Measurements from ENCODE around the gene TSPAN18. TPM values are rescaled to one million over a fixed set of nuclear protein-coding genes. Genes with fewer than 3 reads are reported as not detected.

Gene TSPAN18
- total RNA-seq, 1 experiment from 2014 or later = 18.3 TPM

- Histone ChIP-seq H3K9me3 (ENCODE audit: control insufficient read depth in 1 of 2, insufficient read depth in 1 of 2, low read depth in 1 of 2, low read length in 2 of 2) (no peaks in the 10 kb centered on the region; a peak in 1 of 4 replicates), H4K20me1 (ENCODE audit: insufficient read depth) (no peaks in the 10 kb centered on the region), H3K27ac (ENCODE audit: low read depth, low read length) (0 out of 2 replicates have a peak overlapping the region, but pooled peaks have one; percentile 22), H3K4me2 (ENCODE audit: low read length) (peak overlapping the region; percentile 69), H3K79me2 (ENCODE audit: insufficient read depth, low read length) (no peaks in the 10 kb centered on the region), H2AFZ (ENCODE audit: low read depth, low read length, poor library complexity, severe bottlenecking) (peak overlapping the region; percentile 79), H3K9ac (ENCODE audit: low read length) (no peak overlapping the region), H3K27me3 (ENCODE audit: insufficient read depth, low read length) (no peaks in the 10 kb centered on the region), H3K4me1 (ENCODE audit: control insufficient read depth in 1 of 2, insufficient read depth in 2 of 2, low read length in 2 of 2) (peaks cover 17 to 35% of the 10 kb centered on the region in 2 experiments), H3K9me2 (ENCODE audit: insufficient read depth) (no peaks in the 10 kb centered on the region), H3K4me3 (replicated peaks in 1 of 2; ENCODE audit: low read depth in 1 of 2, low read length in 2 of 2) (peak overlapping the region in 1 of 2 experiments; percentile 32; a peak in 1 of 4 replicates), H3K36me3 (ENCODE audit: control insufficient read depth in 1 of 2, insufficient read depth in 2 of 2, low read length in 2 of 2) (no peaks in the 10 kb centered on the region)
- ChIA-PET RAD21 (ENCODE audit: low non-redundant PET in 1 of 2, low total read pairs in 2 of 2, uncharacterized antibody in 2 of 2, unreplicated experiment in 2 of 2) (no interaction called here), CTCF (no interaction called here), POLR2A (no interaction called here)
- DNase-seq (ENCODE audit: low read depth, low spot score) = peak; percentile 29
- no TSS peak for BruUV-seq (replicated peaks)
- peak; percentile 87 for ATAC-seq
- no peak for TF ChIP-seq ZNF274 (IDR thresholded peaks at IDR 0.05; ENCODE audit: low read depth, low read length)
- peak; percentile 90 for TF ChIP-seq CEBPB (IDR thresholded peaks at IDR 0.05; ENCODE audit: low read depth)
- peak; percentile 23 for TF ChIP-seq SP1 (IDR thresholded peaks at IDR 0.05; ENCODE audit: low read depth)
- no peak for TF ChIP-seq POLR2AphosphoS5 (IDR thresholded peaks at IDR 0.05; ENCODE audit: low read depth, low read length)
- TF ChIP-seq CBX3 (IDR thresholded peaks at IDR 0.05; ENCODE audit: low read depth) = peak; percentile 64
- no peak for TF ChIP-seq EGR1 (IDR thresholded peaks at IDR 0.05; ENCODE audit: low read depth)
- TF ChIP-seq JUND (IDR thresholded peaks at IDR 0.05) = 0 out of 2 replicates have a peak, but pooled peaks have one; percentile 62
- peak; percentile 50 for TF ChIP-seq MAX (IDR thresholded peaks at IDR 0.05)
- peak; percentile 70; the same call in 1 of the 2 replicates for TF ChIP-seq FOSL1 (IDR thresholded peaks at IDR 0.05; ENCODE audit: low read depth)
- no peak for TF ChIP-seq SIN3A (IDR thresholded peaks at IDR 0.05; ENCODE audit: low read depth)
- no peak for TF ChIP-seq RAD21 (IDR thresholded peaks at IDR 0.05; ENCODE audit: low read depth)
- intact Hi-C loops (cut with micrococcal nuclease) = no loop called here
These were observed 17.5 kb upstream of the TSPAN18 start for GRCh38 chr11:44709281-44709562.

GRCh38 chr11:44709966-44710365, 16.8 kb upstream of the TSPAN18 start:
- Histone ChIP-seq H3K4me1 (ENCODE audit: control insufficient read depth in 1 of 2, insufficient read depth in 2 of 2, low read length in 2 of 2) (peaks cover 17 to 35% of the 10 kb centered on the region in 2 experiments), H3K79me2 (ENCODE audit: insufficient read depth, low read length) (no peaks in the 10 kb centered on the region), H3K9me2 (ENCODE audit: insufficient read depth) (no peaks in the 10 kb centered on the region), H3K9me3 (ENCODE audit: control insufficient read depth in 1 of 2, insufficient read depth in 1 of 2, low read depth in 1 of 2, low read length in 2 of 2) (no peaks in the 10 kb centered on the region), H3K27me3 (ENCODE audit: insufficient read depth, low read length) (no peaks in the 10 kb centered on the region), H3K4me2 (ENCODE audit: low read length) (peak overlapping the region; percentile 69), H4K20me1 (ENCODE audit: insufficient read depth) (no peaks in the 10 kb centered on the region), H3K4me3 (replicated peaks in 1 of 2; ENCODE audit: low read depth in 1 of 2, low read length in 2 of 2) (0 out of 4 replicates have a peak overlapping the region, but pooled peaks of 1 of the 2 experiments have one; percentile 13), H3K27ac (ENCODE audit: low read depth, low read length) (no peak overlapping the region), H2AFZ (ENCODE audit: low read depth, low read length, poor library complexity, severe bottlenecking) (no peak overlapping the region), H3K9ac (ENCODE audit: low read length) (no peak overlapping the region), H3K36me3 (ENCODE audit: control insufficient read depth in 1 of 2, insufficient read depth in 2 of 2, low read length in 2 of 2) (no peaks in the 10 kb centered on the region)
- DNase-seq (ENCODE audit: low read depth, low spot score) (no peak), ATAC-seq (no peak)
- ChIA-PET POLR2A (no interaction called here), RAD21 (ENCODE audit: low non-redundant PET in 1 of 2, low total read pairs in 2 of 2, uncharacterized antibody in 2 of 2, unreplicated experiment in 2 of 2) (no interaction called here), CTCF (no interaction called here)
- no peak for TF ChIP-seq SRF (IDR thresholded peaks at IDR 0.05; ENCODE audit: low read depth)
- no peak for TF ChIP-seq TCF7L2 (IDR thresholded peaks at IDR 0.05; ENCODE audit: borderline replicate concordance, extremely low read depth, insufficient read depth, insufficient read length)
- no peak for TF ChIP-seq ZBTB33 (IDR thresholded peaks at IDR 0.05; ENCODE audit: extremely low read depth, insufficient replicate concordance, low read length)
- no peak for TF ChIP-seq ATF3 (IDR thresholded peaks at IDR 0.05)
- no peak for TF ChIP-seq RAD21 (IDR thresholded peaks at IDR 0.05; ENCODE audit: low read depth)
- TF ChIP-seq SP1 (IDR thresholded peaks at IDR 0.05; ENCODE audit: low read depth) = no peak
- no peak for TF ChIP-seq YY1 (IDR thresholded peaks at IDR 0.05; ENCODE audit: extremely low read depth, insufficient replicate concordance, low read depth, low read length)
- TF ChIP-seq FOSL1 (IDR thresholded peaks at IDR 0.05; ENCODE audit: low read depth) = no peak
- no peak for TF ChIP-seq CEBPB (IDR thresholded peaks at IDR 0.05; ENCODE audit: low read depth)
- TF ChIP-seq ELF1 (IDR thresholded peaks at IDR 0.05; ENCODE audit: borderline replicate concordance, low read depth) = no peak
- TF ChIP-seq CBX3 (IDR thresholded peaks at IDR 0.05; ENCODE audit: low read depth) = no peak
- no TSS peak for BruUV-seq (replicated peaks)
- intact Hi-C loops (cut with micrococcal nuclease) = no loop called here

Measured in HCT116 (cell line).